ACC112 (cell line): ENCODE measurements around the gene MEOX2.
A peak's percentile ranks its signal among the peaks of the same experiment; 100 is the strongest.

Experiments used
- H2AFZ ChIP-seq: fragments of 200-600 bp; sonication (generic); one replicate; pipeline ENCODE4 v1.6.0; 2017; ENCODE audit warnings: antibody characterized with exemption, low read length; ENCODE audit not compliant: unreplicated experiment
- H3K27ac ChIP-seq: fragments of 200-600 bp; sonication (generic); 2 replicates; pipeline ENCODE4 v1.5.1; 2014; ENCODE audit warnings: low read depth, mild to moderate bottlenecking, antibody characterized with exemption, low read length, moderate library complexity
- H3K27me3 ChIP-seq: fragments of 200-600 bp; sonication (generic); 2 replicates; pipeline ENCODE4 v1.6.1; 2014; ENCODE audit warnings: mild to moderate bottlenecking, antibody characterized with exemption, low read length, moderate library complexity, mixed read lengths; ENCODE audit not compliant: insufficient read depth
- H3K36me3 ChIP-seq: fragments of 200-600 bp; sonication (generic); 2 replicates; pipeline ENCODE4 v1.6.1; 2016; ENCODE audit warnings: mild to moderate bottlenecking, antibody characterized with exemption, low read length, moderate library complexity, mixed read lengths; ENCODE audit not compliant: insufficient read depth
- H3K4me1 ChIP-seq: fragments of 200-600 bp; sonication (generic); one replicate; pipeline ENCODE4 v1.6.1; 2016; ENCODE audit warnings: low read length, mixed read lengths; ENCODE audit not compliant: insufficient read depth, unreplicated experiment, control insufficient read depth
- H3K4me3 ChIP-seq: fragments of 200-600 bp; sonication (generic); 2 replicates; pipeline ENCODE4 v1.5.1; 2014; ENCODE audit warnings: mild to moderate bottlenecking, low read depth, low read length
- H3K79me2 ChIP-seq: fragments of 200-600 bp; sonication (generic); one replicate; pipeline ENCODE4 v1.6.0; 2016; ENCODE audit warnings: low read length; ENCODE audit not compliant: control insufficient read depth, unreplicated experiment, insufficient read depth

Gene MEOX2

GRCh38 chr7:15566476-15566875, 120.0 kb downstream of the MEOX2 start:
- no peaks in the 10 kb centered on the region for H3K36me3 ChIP-seq
- H3K27me3 ChIP-seq, result no peaks in the 10 kb centered on the region

GRCh38 chr7:15561835-15562234, 124.6 kb downstream of the MEOX2 start, which contains the start of gene AGMO:
AGMO (minus strand) TSS chr7:15562015.
- Histone ChIP-seq H3K36me3 (no peaks in the 10 kb centered on the region), H3K27ac (peak within 1 kb of the TSS; percentile 80), H3K27me3 (no peaks in the 10 kb centered on the region), H3K4me1 (peaks cover 20% of the 10 kb centered on the region), H3K79me2 (peaks cover 10% of the 10 kb centered on the region), H3K4me3 (peak within 1 kb of the TSS; percentile 78), H2AFZ (peak within 1 kb of the TSS; percentile 53)

More at GRCh38 chr7:15566476-15566875, 120.0 kb downstream of the MEOX2 start:
- Histone ChIP-seq H3K27ac (no peak overlapping the region), H3K4me1 (peaks cover 6% of the 10 kb centered on the region), H2AFZ (no peak overlapping the region), H3K4me3 (no peak overlapping the region), H3K79me2 (no peaks in the 10 kb centered on the region)
